ENCODE measurements around the gene ANXA4.
"Not testable (repeated sequence)": the region's sequence is repeated elsewhere in the genome, so short reads cannot be mapped to it uniquely, and the experiment has no call there.

ANXA4 gene

DNA sequence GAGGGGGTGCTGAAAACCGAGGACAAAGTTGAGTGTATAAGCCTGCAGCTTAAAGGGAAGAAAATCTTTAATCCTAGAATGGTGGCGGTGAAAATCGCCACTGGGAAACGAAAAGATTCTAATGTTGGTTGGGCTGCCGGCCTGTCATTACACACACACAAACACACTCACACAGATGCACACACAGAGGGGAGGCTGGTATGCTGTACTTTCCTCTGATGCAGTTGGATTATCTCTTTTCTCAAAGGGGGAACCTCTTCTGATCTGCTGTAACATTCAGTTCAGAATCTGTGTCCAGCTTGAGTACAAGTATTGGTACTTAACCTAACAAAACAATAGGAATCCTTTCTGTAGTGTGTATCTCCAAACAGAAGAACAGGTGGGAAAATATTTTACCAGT, 39.0 kb downstream of the ANXA4 start:
- DNase-seq = no peak

DNA sequence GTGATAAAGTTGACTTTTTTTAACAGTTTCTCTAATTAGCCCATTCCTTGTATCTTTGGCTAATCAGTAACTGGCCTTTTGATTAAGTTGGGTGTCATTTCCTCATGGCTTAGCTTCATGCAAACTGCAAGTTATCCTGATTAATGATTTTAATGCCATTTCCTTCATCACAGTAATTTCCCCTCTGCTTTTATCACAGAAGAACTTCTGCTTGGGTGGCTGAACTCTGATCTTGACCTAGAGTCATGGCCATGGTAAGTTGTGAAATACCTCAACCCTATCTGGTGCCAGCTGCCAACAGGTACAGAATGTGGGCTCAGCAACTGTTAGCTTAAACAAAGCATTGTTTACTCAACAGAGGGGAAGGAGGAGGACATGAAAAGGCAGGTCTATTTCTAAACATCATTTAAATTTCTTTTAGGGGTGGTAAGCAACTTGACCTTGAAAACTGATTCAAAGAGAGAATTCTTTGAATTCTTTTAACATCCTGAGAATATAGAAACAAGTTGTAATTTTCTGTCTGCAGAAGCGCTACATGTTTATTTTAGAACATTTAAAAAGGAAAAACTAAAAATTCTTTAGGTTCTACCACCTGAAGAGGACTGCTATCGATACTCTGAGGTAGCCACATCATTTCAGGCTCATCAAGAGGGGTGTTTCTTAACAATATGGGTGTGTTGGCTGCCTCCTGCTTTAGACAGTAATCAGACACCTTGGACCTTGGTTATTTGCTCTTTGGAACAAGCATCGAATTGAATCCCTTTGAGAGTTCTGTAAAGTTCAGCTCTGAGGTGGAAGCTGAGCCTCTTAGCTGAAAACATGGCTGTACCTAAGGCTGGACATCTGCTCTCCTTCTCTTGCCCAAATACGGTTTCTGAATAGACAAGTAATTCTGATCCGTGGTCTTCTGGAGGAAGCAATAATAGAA, 39.7 kb downstream of the ANXA4 start:
- DNase-seq = no peak

DNA sequence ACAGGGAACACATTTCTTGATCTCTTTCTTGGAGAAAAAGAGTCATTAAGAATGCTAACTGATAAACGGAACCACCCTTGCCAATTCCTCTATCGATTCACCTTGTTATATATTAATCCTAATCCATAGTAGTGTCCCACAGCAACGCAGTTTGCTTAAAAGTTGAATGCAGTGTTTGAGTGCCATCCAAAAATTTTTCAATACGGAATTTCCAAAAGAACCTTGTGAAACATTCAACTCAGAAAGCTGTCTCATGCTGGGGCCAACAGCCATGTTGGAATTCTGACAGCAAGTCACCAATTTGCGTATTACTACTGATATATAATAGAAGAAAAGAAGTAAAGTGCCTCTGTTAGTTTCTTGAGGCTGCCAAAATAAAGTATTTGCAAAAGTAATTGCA, 42.3 kb downstream of the ANXA4 start:
- DNase-seq = no peak

DNA sequence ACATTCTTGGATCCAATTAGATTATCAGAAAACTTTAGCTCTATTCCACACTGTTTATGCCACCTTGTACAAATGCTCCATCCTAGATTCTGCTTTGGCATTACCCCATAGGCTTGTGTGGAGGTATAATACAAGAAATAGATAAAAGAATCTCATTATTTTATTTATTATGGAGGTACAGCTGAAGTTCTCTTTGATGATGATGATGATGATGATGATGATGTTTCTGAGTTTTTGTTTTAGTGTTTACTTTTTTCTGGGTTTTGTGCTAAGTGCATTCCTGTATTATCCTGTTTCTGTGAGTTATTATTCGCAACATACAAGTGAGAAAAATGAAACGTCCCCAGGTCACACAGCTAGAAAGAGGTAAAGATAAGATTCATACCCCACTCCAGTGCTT, 43.4 kb downstream of the ANXA4 start:
- no peak for DNase-seq

DNA sequence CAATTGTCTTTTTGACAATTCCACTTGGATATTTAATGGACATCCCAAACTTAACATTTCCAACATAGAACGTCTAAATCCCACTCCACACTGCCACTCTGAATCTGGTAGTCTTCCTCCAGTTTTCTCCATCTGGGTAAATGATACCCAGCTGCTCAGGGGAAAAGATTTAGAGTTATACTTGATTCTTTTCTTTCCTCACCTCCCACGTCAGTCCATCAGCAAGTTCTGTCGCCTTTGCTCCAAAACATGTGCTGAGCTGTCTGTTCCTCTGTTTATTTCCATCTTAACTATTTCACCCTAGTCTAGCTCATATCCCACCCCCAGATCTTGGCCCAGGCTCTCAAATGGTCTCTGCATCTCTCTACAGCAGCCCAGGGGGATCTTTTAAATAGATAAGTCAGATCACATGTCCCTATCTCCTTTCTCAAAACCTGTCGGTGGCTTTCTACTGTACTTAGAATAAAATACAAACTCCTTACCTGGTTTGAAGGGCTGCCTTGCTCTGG, 44.2 kb downstream of the ANXA4 start:
- DNase-seq = no peak

DNA sequence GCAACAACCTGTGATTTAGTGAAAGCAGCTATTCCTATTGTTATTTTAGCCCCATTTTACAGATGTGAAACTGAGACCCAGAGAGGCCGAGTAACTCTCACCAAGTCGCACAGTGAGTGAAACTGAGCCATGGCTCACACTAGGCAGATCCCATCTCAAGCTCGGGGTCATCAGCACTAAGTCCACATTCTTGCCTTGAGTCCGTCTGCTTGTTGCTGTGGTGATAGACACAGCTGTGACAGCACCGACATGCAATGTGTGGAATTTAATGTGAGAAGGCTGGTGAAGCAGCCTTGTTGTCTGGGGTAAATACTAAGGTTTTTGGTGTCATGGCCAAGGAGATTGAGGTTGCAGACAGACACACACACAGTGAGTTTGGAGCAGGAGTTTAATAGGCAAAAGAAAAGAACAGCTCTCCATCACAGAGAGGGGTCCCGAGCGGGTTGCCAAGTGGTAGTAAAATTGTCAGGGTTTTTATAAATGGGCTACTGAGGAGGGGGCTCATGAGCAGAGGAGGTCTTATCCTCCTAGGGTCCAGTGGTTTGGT, 47.3 kb downstream of the ANXA4 start:
- DNase-seq = no peak

DNA sequence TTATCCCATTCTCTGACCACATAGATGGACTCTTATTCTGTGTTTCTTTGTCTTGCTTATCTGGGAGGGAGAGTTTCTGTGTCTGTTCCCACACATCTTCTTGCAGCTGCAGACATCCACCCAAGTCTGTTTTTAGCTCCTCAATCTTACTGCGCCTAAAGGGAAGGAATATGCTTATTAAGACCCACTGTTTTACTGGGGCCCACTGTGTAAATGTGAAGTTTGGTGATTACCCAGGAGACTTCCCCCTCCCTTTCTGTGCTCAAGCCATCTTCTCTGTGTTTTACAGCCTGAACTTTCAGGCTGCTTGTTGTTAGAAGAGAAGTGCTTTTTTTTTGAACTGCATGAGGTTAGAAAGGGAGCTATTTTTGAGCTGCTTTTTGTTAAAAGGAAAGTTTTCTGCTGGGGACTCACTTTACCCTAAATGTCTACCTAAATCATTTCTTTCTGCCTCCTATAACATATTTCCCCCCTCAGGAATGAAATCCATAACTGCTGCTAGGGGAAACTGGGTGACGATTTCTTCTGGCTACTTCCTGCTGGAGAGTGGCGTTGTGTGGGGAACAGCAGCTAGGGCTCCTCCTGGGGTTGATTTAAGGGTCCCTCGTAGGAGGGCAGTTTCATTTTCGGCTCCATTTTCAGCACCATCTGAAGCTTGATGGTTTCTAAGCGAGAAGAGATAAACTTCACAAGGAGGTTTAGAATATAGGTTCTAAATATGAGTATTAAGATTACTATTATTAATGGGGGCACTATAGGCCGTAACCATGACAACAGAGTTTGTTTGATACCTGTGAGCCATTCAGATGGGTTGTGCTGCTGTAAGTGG, 48.1 kb downstream of the ANXA4 start:
- no peak for DNase-seq

DNA sequence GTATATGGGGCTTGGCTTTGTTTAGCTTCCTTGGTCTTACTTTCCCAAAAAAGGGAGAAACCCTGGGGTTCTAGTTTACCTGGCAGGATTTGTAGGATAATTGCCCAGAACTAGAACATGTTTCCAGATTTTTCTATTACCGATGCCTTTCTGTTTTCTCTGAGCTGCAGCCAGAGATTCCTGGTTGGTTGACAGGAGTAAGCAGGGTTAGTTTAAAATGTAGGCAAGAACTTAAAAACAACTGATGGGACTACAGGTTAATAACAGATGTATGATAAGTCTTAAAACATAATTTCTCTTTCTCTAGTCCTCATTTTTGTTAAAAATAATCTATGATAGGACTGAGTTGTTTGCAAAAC, 48.6 kb downstream of the ANXA4 start:
- DNase-seq = no peak

DNA sequence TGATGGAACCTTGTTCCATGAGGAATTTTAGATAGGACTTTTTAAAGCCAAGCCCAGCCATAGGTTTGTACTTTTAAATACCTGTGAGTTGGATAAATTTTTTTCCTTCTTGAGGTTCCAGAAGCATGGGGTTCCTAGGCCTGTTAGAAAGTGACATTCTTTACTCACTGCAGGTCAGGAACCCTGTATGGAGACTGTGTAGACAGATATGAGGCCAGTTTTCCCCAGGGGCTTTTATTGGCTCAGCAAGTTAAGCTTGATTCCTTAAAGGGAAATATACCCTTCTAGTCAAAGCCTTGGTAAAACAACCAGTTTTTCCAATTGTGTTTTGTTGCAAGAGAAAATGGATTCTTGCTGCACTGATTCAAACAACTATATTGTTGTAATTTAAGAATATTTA, 49.1 kb downstream of the ANXA4 start:
- no peak for DNase-seq

DNA sequence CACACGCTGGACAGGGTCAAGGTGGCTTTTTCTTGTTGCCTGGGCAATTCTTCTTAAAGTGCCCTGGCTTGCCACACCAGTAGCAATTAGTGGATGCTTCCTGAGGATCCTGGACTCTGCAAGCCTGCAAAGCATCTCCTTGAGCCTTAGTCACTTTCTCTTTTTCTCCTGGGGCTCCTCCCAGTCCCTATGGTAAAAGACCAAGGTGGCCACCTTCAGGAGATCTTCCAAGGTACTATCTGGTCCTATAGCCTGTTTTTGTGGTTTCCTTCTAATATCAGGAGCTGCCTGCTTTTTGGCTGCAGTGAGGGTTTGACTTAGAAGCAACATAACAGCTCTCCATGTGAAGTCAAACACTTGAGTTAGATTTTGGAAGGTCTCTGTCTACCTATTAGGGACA, 54.2 kb downstream of the ANXA4 start:
- no peak for DNase-seq

DNA sequence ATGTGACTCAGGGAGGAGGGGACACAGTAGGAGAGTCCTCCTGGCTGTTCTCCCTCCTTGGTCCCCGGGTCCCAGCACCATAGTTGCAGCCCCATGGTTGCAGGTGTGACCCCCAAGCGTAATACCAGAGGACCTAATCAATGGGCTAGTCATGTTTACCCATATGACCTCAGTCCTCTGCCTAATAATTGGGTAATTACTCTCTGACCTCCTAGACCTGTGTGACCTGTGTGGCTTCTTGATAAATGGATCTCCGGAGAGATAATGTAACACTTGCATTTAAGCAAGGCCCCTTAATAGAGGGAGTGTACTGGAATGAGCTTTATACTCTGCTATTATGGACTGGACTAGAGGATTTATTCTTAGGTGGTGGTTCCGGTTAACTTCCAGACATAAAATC, 55.3 kb downstream of the ANXA4 start:
- no peak for DNase-seq

DNA sequence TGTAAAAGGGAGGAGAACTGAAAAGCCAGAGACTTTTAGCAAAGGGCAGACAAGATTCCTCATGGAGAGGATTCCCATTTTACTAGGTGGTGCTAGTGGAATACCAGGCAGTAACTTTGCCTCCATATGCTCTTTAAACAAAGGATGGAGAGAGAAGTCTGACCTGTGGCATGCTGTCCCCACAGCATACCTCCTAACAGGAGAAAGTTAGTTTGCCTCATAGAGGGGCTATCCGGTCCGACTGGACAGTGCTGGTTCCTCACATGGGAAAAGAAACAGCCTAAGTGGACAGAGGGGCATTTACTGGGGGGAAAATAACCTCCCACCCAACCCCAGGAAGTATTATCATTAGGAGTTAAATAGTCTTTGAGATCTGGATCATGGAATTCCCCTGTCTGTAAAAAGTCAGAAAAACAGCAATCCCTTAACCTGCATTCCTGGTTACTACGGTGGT, 55.9 kb downstream of the ANXA4 start:
- no peak for DNase-seq

DNA sequence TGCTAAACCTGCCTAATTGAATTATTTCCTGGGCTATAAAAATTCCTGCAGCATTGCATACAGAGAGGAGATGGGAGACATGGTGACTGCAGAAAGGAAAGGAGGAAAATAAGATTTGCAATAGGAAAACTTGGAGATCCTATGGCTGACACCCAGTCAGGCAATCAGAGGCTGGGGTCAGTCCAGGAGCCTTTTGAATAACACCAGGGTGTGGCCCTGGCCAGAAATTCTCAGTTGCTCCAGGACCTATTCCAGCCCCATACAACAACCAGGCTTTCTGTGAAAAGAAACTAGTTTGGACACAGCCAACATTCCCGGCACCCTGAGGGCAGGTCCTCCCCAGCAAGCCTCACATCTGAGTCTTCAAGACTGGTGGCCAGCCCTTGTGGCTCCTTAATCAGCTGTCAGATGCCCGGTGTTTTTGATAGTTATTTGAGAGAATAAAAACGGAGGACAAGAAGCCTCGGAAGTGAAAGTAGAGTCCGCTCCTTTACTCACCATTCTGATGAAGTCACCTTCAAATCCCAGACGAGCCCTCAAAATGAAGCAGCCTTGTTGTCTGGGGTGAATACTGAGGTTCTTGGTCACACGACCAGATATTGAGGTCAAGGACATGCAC, 56.5 kb downstream of the ANXA4 start:
- DNase-seq = no peak

DNA sequence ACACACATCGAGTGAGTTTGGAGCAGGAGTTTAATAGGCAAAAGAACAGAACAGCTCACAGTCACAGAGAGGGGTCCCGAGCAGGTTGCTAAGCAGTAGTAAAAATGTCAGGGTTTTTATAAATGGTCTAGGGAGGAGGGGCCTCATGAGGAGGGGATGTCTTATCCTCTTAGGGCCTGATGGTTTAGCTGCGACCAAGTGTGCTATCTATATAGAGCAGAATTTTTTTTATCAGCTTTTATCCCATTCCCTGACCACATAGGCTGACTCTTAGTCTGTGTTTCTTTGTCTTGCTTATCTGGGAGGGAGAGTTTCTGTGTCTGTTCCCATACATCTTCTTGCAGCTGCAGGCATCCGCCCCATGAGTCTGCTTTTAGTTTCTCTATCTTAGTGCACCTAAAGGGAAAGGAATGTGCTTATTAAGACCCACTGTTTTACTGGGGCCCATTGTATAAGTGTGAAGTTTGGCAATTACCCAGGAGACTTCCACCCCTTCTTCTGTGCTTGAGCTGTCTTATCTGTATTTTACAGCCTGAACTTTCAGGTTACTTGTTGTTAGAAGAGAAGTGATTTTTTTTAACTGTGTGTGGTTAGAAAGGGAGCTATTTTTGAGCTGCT, 57.1 kb downstream of the ANXA4 start:
- no peak for DNase-seq

DNA sequence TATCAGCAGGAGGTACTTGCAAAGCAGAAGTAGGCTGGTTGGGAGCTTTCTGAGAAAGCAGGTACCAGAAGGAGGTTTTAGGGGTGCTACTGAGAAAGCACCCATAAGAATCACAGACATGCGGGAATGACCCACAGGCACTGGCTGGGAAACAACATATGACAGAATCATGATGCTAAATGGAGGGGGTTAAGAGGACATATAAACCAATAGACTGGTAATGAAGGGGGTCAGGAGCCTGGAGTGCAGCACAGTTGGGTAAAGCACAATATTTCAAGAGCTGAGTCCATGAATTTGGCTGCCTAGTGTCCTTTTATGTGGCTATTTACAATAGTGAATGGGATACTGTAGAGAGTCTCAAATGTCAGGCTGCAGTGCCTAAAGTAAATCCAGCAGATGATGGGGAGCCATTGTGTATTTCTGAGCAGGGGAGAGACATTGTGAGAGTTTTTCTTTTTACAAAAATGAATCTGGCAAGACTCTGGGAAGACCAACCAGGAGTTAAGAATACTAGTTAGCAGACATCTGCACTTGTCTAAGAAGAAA, 59.9 kb downstream of the ANXA4 start:
- no peak for DNase-seq

DNA sequence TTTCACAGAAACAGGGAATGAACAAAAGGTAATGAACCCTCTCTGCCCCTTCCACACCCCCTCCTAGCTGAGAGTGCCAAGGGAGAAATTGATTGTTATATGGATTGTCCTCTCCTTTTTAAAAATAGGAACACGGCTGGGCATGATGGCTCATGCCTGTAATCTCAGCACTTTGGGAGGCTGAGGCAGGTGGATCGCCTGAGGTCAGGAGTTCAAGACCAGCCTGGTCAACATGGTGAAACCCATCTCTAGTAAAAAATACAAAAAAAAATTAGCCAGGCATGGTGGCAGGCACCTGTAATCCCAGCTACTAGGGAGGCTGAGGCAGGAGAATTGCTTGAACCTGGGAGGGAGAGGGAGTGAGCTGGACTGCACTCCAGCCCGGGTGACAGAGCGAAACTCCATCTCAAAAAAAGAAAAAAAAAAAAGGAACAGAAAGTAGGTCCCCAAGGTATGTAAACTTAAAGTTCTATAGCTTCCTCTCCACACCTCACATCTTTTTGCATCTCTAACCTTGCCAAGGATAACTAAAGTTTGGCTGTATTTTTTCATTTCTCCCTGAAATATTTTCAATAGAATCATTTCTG, 60.9 kb downstream of the ANXA4 start:
- DNase-seq = not testable (repeated sequence)

DNA sequence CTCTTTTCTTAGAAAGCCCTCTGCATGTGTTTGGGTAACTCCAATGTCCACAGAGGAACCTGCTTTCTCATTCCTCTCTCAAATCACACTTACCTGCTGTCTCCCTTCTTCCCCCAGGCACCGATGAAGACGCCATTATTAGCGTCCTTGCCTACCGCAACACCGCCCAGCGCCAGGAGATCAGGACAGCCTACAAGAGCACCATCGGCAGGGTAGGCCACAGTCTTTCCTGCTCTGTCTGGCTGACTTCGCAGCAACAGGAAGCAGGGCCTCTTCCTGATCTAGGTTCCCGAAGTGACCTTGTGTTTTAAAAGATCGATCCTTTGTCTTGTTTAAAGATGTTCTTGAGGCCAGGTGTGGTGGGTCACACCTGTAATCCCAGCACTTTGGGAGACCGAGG, 62.5 kb downstream of the ANXA4 start:
- no peak for DNase-seq

DNA sequence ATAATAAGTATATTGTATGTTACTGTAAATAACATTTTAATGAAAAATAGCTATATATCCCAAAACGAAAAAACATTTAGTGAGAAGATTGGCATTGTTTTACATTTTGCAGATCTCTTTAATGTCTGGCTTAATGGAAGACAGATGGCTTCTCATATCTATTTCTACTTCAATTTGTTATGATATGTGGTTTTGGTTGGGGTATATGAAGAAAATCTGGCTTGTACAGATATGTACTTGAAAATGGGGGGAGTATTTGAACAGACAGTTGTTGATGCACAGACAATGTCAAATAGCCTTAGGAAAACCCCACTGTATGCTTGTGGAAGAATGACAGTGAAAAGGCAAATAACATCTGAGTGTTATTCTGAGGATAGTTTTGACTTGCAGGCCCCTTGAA, 64.0 kb downstream of the ANXA4 start:
- no peak for DNase-seq

DNA sequence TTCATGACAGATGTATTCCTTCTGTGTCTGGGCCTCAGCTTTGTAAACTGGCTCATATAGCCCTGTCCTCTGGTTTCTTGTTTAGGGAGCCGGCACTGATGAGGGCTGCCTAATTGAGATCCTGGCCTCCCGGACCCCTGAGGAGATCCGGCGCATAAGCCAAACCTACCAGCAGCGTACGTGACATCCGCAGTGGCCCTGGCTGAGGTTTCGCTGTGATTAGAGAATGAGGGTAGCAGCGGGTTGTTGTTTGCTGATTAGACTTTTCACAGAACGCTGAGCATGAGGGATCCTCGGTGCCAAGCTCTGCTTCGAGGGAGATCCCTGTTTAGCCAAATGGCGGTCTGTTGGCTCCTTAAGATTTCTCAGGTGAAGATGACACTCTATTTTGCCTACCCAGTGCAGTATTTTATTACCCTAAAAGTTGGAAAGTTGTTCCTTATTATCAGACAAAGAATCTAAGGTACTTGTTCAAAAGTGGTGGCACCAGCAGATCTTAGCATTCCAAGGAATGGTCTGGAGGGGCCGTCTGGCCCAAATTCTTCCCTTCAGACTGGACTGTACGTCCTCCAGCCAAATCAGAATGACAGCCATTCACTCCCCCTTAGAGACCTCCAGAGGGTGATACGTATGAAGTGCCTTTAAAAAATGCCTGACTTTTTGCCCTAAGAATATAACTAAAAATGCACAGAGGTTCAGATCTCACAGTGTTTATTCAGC, 66.0 kb downstream of the ANXA4 start:
- DNase-seq = no peak

DNA sequence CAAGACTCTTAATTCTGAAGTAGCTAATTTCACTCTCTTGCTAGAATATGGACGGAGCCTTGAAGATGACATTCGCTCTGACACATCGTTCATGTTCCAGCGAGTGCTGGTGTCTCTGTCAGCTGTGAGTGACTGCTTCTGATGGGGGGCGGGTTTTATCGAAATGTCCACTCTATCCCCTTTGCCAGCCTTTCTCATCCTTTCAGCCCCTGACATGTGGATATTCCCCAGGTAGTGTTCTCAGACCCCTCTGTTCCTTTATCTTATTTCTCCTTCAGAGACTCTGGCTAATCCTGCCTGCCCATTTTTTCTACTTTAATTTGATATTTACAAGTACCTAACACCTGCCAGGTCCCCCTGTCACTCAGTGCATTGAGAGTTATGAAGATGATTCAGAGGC, 68.6 kb downstream of the ANXA4 start:
- DNase-seq = no peak

DNA sequence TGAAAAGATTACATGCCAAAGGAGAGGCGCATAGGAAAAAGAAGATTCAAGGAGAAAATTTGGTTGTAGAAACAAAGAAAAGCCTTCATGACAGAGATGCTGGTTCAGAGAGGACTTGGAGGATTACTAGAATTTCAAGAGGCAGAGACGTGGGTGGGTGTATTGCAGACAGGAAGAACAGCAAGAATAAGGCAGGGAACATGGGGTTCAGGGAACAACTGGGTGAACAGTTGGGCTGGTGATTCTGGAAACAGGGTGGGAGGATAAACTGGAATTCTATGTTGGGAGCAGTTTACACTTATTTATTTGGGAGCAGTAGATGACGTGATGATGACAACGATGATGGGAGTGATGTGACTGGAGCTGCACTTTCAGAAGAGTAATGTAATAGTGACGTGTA, 69.1 kb downstream of the ANXA4 start:
- no peak for DNase-seq

Data from activated CD4-positive, alpha-beta T cell treated with anti-CD3 and anti-CD28 coated beads, Interleukin-10, Interleukin-2, amounts not matched to agents 100 ng/mL and 50 ng/mL, durations not matched to agents 16 hours and 8 hours (primary cell).